GM21526 (cell line): ENCODE results near the gene LTA.

Experiments used
- ATAC-seq: cut with Tn5 transposase; IDR thresholded peaks from one replicate; pipeline ENCODE4 v1.9.1; 2021; ENCODE audit warnings: moderate library complexity; ENCODE audit not compliant: unreplicated experiment, low FRiP score

LTA gene

GRCh38 chr6:31621320-31621939 lies 49.3 kb downstream of the LTA start:
- no peak for ATAC-seq

GRCh38 chr6:31621991-31622390 lies 49.9 kb downstream of the LTA start:
- ATAC-seq = no peak

DNA sequence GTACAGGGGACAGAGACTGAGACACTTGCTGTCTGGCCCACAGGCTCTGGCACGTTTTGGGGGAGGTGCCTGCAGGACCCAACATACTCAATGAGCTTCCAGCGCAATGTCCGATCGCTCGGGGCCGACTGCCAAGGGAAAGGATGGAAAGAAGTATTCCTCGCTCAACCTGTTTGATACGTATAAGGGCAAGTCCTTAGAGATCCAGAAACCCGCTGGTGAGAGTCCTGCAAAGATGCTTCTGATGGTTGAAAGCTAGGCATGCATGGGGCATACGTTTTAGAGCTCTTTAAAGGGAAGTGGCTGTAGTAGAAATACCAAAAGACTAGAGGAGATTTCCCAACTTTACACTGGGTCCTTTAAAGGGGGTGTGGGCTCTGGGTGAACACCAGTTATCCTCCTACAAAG lies 50.6 kb downstream of the LTA start:
- no peak for ATAC-seq
